Lung (tissue), 12 donors: Measurements from ENCODE around the gene COL8A2. TPM values are rescaled to one million over a fixed set of nuclear protein-coding genes. Genes with fewer than 3 reads are reported as not detected.
A peak's percentile ranks its signal among the peaks of the same experiment; 100 is the strongest.

Experiments
- ATAC-seq: fragments of 200-7000 bp; cut with Tn5 transposase; one replicate; pipeline ENCODE4 v1.9.1; 2020; ENCODE audit warnings: moderate number of reproducible peaks; ENCODE audit not compliant: insufficient read depth, low FRiP score
- DNase-seq, 3 donors: peaks; one replicate each; pipeline ENCODE4 v3.0.0-alpha.2; 2013 to 2017
- H3K27ac ChIP-seq, 2 donors: one replicate each; pipeline ENCODE4 v1.5.1; 2013; ENCODE audit warnings: mild to moderate bottlenecking in 2 of 2, moderate library complexity in 2 of 2, control low read depth in 1 of 2, inconsistent platforms in 1 of 2, low read depth in 1 of 2, low read length in 1 of 2
- H3K27me3 ChIP-seq, 3 donors: one replicate each; pipeline ENCODE4 v1.5.1; 2013; ENCODE audit warnings: low read length in 2 of 3; ENCODE audit not compliant: control insufficient read depth in 3 of 3, insufficient read depth in 3 of 3
- H3K36me3 ChIP-seq, 4 donors: one replicate each; pipeline ENCODE4 v1.5.1; 2013; ENCODE audit warnings: low read length in 4 of 4, mild to moderate bottlenecking in 1 of 4, moderate library complexity in 1 of 4; ENCODE audit not compliant: control insufficient read depth in 4 of 4, insufficient read depth in 4 of 4
- H3K4me1 ChIP-seq, 5 donors: one replicate each; pipeline ENCODE4 v1.5.1; 2013; ENCODE audit warnings: low read length in 5 of 5, mild to moderate bottlenecking in 2 of 5, moderate library complexity in 1 of 5; ENCODE audit not compliant: control insufficient read depth in 5 of 5, insufficient read depth in 5 of 5
- H3K4me3 ChIP-seq: one replicate; pipeline ENCODE4 v1.5.1; 2013; ENCODE audit warnings: mild to moderate bottlenecking, control low read depth, moderate library complexity
- H3K9ac ChIP-seq, 2 donors: one replicate each; pipeline ENCODE4 v1.5.1; 2013; ENCODE audit warnings: low read length in 2 of 2, control low read depth in 1 of 2; ENCODE audit not compliant: insufficient read depth in 1 of 2
- H3K9me3 ChIP-seq, 4 donors: one replicate each; pipeline ENCODE4 v1.5.1; 2013; ENCODE audit warnings: low read length in 3 of 4, mild to moderate bottlenecking in 1 of 4, moderate library complexity in 1 of 4; ENCODE audit not compliant: control insufficient read depth in 4 of 4, insufficient read depth in 3 of 4
- CTCF ChIP-seq: IDR thresholded peaks from 2 replicates; pipeline ENCODE4 v1.5.1; 2012; ENCODE audit warnings: mild to moderate bottlenecking; ENCODE audit errors: control extremely low read depth, extremely low read depth
- WGBS, 2 donors: extraction: QIAGEN DNeasy Blood & Tissue Kit; methylation state at CpG; one replicate each; pipeline ENCODE4 v1.1.7; 2013; 5-methylcytosine and 5-hydroxymethylcytosine counted together
- polyA plus RNA-seq, 2 donors: library from polyadenylated mRNA; stranded (reverse); fragments of 200-250 nt; gene quantifications; one replicate each; pipeline ENCODE4 v1.2.1, GENCODE V29; 2013
- total RNA-seq, 2 donors: library from RNA; depleted of rRNA in 1 of 2; stranded (reverse); fragments of >200 nt in 1 of 2; gene quantifications; one replicate each; pipeline ENCODE4 v1.2.1, GENCODE V29; 2014 to 2021
- donor health status: control.
- donor health status: control.
- donor health status: Bipolar disorder and iron deficiency.
- donor health status: healthy.
- donor health status: DM: yes; HTN: yes; CAD: no.

Gene COL8A2
- total and polyA plus RNA-seq, 4 donors = 2.0 to 6.0 (median 3.3) TPM

- peak overlapping the region; percentile 94 to 95 for H3K27ac ChIP-seq
- WGBS, 2 donors = 16 to 17% methylated on average over 14 of the region's 14 CpGs
- ATAC-seq (peak; percentile 64), DNase-seq (peak; percentile 33 to 51 (median 51))
- H3K4me3 ChIP-seq = no peak overlapping the region
- peaks cover 0 to 4% (median 0%) of the 10 kb centered on the region in 4 donors for H3K36me3 ChIP-seq
- H3K9ac ChIP-seq = peak overlapping the region; percentile 60 to 81
- H3K27me3 ChIP-seq = no peaks in the 10 kb centered on the region
- no peaks in the 10 kb centered on the region for H3K9me3 ChIP-seq
- TF ChIP-seq CTCF = no peak
- peaks cover 14 to 59% (median 28%) of the 10 kb centered on the region in 5 donors for H3K4me1 ChIP-seq
Observed at GRCh38 chr1:36161641-36162531, 36.9 kb upstream of the COL8A2 start.

DNA sequence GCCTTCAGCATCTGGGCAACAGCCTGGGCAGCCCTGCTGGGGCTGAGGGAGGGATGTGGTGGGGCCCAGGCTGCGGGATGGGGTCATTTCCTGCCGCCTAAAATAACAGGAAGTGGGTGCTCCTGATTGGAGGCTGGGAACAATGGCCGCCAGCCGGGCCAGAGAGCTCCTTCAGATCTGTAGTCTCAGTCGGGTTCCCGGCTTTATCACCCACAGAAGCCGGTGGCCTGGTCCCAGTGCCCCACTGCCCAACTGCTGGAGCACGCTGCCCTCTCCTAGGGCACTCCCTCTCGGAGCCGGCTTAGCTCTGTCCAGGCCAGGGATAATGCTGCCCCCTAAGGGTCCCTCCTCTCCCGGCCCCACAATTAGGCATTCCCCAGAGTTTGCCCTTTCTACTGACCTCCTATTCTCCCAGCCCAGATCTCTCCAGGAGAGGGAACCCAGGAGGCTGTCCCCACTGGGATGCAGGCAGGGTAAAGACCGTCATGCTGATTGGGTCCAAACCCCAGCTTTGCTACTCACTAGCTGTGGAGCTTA, 36.0 kb upstream of the COL8A2 start:
- peak overlapping the region; percentile 94 to 95 for H3K27ac ChIP-seq
- H3K4me1 ChIP-seq = peaks cover 14 to 59% (median 28%) of the 10 kb centered on the region in 5 donors
- no peak for ATAC-seq
- H3K9me3 ChIP-seq = no peaks in the 10 kb centered on the region
- H3K36me3 ChIP-seq = peaks cover 0 to 4% (median 0%) of the 10 kb centered on the region in 4 donors
- peak overlapping the region; percentile 60 to 81 for H3K9ac ChIP-seq
- no peaks in the 10 kb centered on the region for H3K27me3 ChIP-seq
- 2 to 5% methylated on average over 11 to 12 of the region's 12 CpGs for WGBS, 2 donors
- TF ChIP-seq CTCF = no peak
- peak; percentile 76 to 83 (median 77) for DNase-seq
- H3K4me3 ChIP-seq = peak overlapping the region; percentile 26

- 39 to 49% methylated on average over 4 of the region's 4 CpGs for WGBS, 2 donors
- no peak for ATAC-seq
- DNase-seq = no peak
- H3K27me3 ChIP-seq = no peaks in the 10 kb centered on the region
- H3K4me1 ChIP-seq = peaks cover 14 to 59% (median 28%) of the 10 kb centered on the region in 5 donors
- no peak overlapping the region for H3K4me3 ChIP-seq
- H3K9ac ChIP-seq = peak overlapping the region; percentile 26 to 60
- H3K36me3 ChIP-seq = peaks cover 0 to 4% (median 0%) of the 10 kb centered on the region in 4 donors
- TF ChIP-seq CTCF = no peak
- H3K27ac ChIP-seq = peak overlapping the region; percentile 94 to 95
- no peaks in the 10 kb centered on the region for H3K9me3 ChIP-seq
Observed at GRCh38 chr1:36160388-36160948, 35.4 kb upstream of the COL8A2 start.
